ENCODE data around the gene PARP15. TPM values are rescaled to one million over a fixed set of nuclear protein-coding genes. Genes with fewer than 3 reads are reported as not detected.

PARP15 gene
- total RNA-seq, 1 donor from 2014 or later = not detected

DNA sequence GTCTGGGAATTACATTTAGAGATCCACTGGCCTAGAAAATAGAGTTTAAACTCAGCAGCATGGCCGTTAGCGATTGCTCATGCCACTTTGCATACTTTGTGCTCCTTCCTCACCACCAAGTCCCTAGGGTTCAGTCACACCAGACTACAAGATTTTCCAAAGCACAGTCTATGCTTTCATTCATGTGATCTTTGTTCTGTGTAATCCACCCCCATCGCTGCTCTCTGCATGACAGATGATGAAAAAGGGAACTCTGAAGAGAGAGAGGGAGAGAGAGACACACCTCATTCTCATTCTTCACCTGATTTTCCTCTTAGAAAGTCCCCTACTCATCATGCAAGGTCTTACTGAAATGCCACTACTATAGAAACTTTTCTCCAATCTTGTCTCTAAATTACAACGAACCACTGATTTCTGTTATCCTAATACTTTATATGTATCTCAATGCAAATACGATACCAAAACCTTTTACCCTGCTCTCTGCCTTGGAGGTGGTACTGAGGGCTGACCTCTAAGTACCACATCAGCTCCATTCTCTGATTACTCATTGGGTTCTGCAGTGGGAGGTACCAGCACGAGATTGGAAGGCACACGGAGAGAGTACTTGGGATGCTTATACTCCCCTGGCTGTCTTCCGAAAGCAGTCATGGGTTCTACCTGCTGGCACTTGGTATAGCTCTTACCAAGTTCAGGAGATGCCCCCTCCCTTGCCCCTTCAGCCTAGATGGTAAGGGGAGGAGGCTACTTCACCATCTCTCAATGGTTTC is 1.1 kb upstream of the PARP15 start:
- Histone ChIP-seq H3K36me3 (no peaks in the 10 kb centered on the region), H3K4me3 (no peak overlapping the region), H3K4me1 (peaks cover 6% of the 10 kb centered on the region), H3K79me2 (ENCODE audit: low read depth) (no peaks in the 10 kb centered on the region), H4K20me1 (ENCODE audit: low read depth) (no peaks in the 10 kb centered on the region), H3K27me3 (peaks cover 30% of the 10 kb centered on the region), H2AFZ (replicated peaks) (no peak overlapping the region), H3F3A (ENCODE audit: low read depth) (peaks cover 4% of the 10 kb centered on the region), H3K9ac (no peak overlapping the region), H3K4me2 (no peak overlapping the region), H3K9me3 (ENCODE audit: low read depth) (peaks cover under 1% of the 10 kb centered on the region), H3K27ac (no peak overlapping the region)
- Mint-ChIP-seq H3K27me3 (ENCODE audit: insufficient read depth, low read depth) (peaks cover 7% of the 10 kb centered on the region), H3K4me1 (peaks cover 28% of the 10 kb centered on the region), H3K4me3 (peak overlapping the region; percentile 27), H3K36me3 (no peaks in the 10 kb centered on the region), H3K9me3 (peaks cover 3% of the 10 kb centered on the region), H3K27ac (peak overlapping the region; percentile 94)
- no peak for DNase-seq (ENCODE audit: low spot score)
- TF ChIP-seq, protein P1, sequence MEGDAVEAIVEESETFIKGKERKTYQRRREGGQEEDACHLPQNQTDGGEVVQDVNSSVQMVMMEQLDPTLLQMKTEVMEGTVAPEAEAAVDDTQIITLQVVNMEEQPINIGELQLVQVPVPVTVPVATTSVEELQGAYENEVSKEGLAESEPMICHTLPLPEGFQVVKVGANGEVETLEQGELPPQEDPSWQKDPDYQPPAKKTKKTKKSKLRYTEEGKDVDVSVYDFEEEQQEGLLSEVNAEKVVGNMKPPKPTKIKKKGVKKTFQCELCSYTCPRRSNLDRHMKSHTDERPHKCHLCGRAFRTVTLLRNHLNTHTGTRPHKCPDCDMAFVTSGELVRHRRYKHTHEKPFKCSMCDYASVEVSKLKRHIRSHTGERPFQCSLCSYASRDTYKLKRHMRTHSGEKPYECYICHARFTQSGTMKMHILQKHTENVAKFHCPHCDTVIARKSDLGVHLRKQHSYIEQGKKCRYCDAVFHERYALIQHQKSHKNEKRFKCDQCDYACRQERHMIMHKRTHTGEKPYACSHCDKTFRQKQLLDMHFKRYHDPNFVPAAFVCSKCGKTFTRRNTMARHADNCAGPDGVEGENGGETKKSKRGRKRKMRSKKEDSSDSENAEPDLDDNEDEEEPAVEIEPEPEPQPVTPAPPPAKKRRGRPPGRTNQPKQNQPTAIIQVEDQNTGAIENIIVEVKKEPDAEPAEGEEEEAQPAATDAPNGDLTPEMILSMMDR (IDR thresholded peaks at IDR 0.05) = no peak
- no peak for TF ChIP-seq EZH2 (IDR thresholded peaks at IDR 0.05)
- TF ChIP-seq EZH2phosphoT487 (IDR thresholded peaks at IDR 0.05) = no peak

DNA sequence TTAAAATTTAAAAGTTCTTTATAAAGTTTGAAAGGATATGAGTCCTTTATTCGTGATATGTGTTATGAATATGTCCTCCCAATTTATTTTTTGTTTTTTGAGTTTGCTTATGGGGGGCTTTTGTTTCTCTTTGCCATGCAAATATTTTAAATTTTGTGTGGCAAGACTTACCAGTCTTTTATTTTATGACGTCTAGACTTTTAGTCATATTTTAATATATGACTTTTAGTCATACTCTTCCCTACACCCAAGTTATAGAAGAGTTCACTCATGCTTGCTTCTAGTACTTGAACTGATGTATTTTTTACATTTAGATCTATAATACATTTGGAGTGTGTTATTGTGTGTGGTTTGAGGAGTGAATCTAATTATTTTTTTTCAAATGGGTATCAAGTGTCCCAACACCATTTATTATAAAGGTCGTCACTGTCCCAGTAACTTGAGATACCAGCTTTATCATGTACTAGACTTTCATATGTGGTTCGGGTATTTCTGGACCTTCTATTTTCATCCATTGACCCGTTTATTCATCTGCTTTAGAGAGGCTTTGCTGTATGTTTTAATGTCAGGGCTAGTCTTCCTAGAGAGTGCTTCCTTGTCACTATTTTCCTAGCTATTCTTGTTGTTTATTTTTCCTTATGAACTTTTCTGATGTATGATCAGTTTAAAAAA is 755 bp downstream of the PARP15 start:
- Mint-ChIP-seq H3K4me3 (no peak overlapping the region), H3K27ac (no peak overlapping the region), H3K36me3 (no peaks in the 10 kb centered on the region), H3K4me1 (peaks cover 23% of the 10 kb centered on the region), H3K9me3 (peaks cover 14% of the 10 kb centered on the region), H3K27me3 (ENCODE audit: insufficient read depth, low read depth) (peaks cover 7% of the 10 kb centered on the region)
- H3K27me3 ChIP-seq = peaks cover 30% of the 10 kb centered on the region
- peaks cover 15% of the 10 kb centered on the region for H3K9me3 ChIP-seq (ENCODE audit: low read depth)
- H3F3A ChIP-seq (ENCODE audit: low read depth) = peaks cover 4% of the 10 kb centered on the region
- H3K27ac ChIP-seq = no peak overlapping the region
- H3K9ac ChIP-seq = no peak overlapping the region
- DNase-seq (ENCODE audit: low spot score) = no peak
- H2AFZ ChIP-seq (replicated peaks) = no peak overlapping the region
- H4K20me1 ChIP-seq (ENCODE audit: low read depth) = no peaks in the 10 kb centered on the region
- H3K4me3 ChIP-seq = peak overlapping the region; percentile 44
- TF ChIP-seq EZH2 (IDR thresholded peaks at IDR 0.05) (no peak), EZH2phosphoT487 (IDR thresholded peaks at IDR 0.05) (no peak)
- TF ChIP-seq, protein P1 (IDR thresholded peaks at IDR 0.05) = no peak
- H3K79me2 ChIP-seq (ENCODE audit: low read depth) = no peaks in the 10 kb centered on the region
- H3K4me2 ChIP-seq = peak overlapping the region; percentile 76
- H3K36me3 ChIP-seq = no peaks in the 10 kb centered on the region
- peaks cover 1% of the 10 kb centered on the region for H3K4me1 ChIP-seq

DNA sequence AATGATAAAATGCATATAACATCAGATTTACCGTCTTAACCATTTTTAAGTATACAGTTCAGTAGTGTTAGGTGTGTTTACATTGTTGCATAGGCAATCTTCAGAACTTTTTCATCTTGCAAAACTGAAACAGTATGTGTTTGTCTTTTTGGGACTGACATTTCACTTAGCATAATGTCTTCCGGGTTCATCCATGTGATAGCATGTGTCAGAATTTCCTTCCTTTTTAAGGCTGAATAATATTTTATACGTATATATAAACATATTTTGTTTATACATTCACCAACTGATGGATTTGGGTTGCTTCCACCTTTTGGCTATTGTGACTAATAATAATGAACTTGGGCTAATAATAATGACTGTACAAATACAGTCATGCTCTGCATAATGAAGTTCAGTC is 3.0 kb downstream of the PARP15 start:
- H3K27ac ChIP-seq = no peak overlapping the region
- no peaks in the 10 kb centered on the region for H3K4me1 ChIP-seq
- peaks cover 19% of the 10 kb centered on the region for H3K9me3 ChIP-seq (ENCODE audit: low read depth)
- H3K9ac ChIP-seq = no peak overlapping the region
- H3F3A ChIP-seq (ENCODE audit: low read depth) = peaks cover 4% of the 10 kb centered on the region
- no peak overlapping the region for H3K4me2 ChIP-seq
- TF ChIP-seq, protein P1 (IDR thresholded peaks at IDR 0.05) = no peak
- TF ChIP-seq EZH2 (IDR thresholded peaks at IDR 0.05) = no peak
- TF ChIP-seq EZH2phosphoT487 (IDR thresholded peaks at IDR 0.05) = no peak
- no peak overlapping the region for H2AFZ ChIP-seq (replicated peaks)
- H4K20me1 ChIP-seq (ENCODE audit: low read depth) = no peaks in the 10 kb centered on the region
- H3K4me1 Mint-ChIP-seq = peaks cover 14% of the 10 kb centered on the region
- H3K27me3 ChIP-seq = peaks cover 30% of the 10 kb centered on the region
- H3K27me3 Mint-ChIP-seq (ENCODE audit: insufficient read depth, low read depth) = peaks cover 4% of the 10 kb centered on the region
- no peak overlapping the region for H3K4me3 ChIP-seq
- H3K4me3 Mint-ChIP-seq = no peak overlapping the region
- H3K79me2 ChIP-seq (ENCODE audit: low read depth) = no peaks in the 10 kb centered on the region
- H3K36me3 Mint-ChIP-seq = no peaks in the 10 kb centered on the region
- no peak overlapping the region for H3K27ac Mint-ChIP-seq
- no peak for DNase-seq (ENCODE audit: low spot score)
- peaks cover 18% of the 10 kb centered on the region for H3K9me3 Mint-ChIP-seq
- no peaks in the 10 kb centered on the region for H3K36me3 ChIP-seq
